Right renal pelvis (tissue), 4 donors: Measurements from ENCODE around the gene PNKD. TPM values are rescaled to one million over a fixed set of nuclear protein-coding genes. Genes with fewer than 3 reads are reported as not detected.
"Not testable (repeated sequence)": the region's sequence is repeated elsewhere in the genome, so short reads cannot be mapped to it uniquely, and the experiment has no call there.

Source experiments
- DNase-seq, 4 donors: peaks; one replicate each; pipeline ENCODE4 v3.0.0-alpha.2; 2013; ENCODE audit warnings: low read depth in 4 of 4, low spot score in 3 of 4, missing footprints in 1 of 4
- polyA plus RNA-seq, 4 donors: library from polyadenylated mRNA; unstranded; fragments of 120-200 nt; gene quantifications; one replicate each; pipeline ENCODE4 v1.2.1, GENCODE V29; 2013; ENCODE audit not compliant: insufficient read length in 4 of 4

Gene PNKD
- polyA plus RNA-seq, 4 donors, result 103 to 132 (median 111) TPM

- not testable (repeated sequence) for DNase-seq
These were observed 44.4 kb downstream of the PNKD start for GRCh38 chr2:218314764-218315163.

- DNase-seq, result no peak
These were observed 45.1 kb downstream of the PNKD start for GRCh38 chr2:218315397-218315796.

GRCh38 chr2:218317303-218317630 is 46.9 kb downstream of the PNKD start:
- DNase-seq, result no peak

- no peak for DNase-seq
These were observed 47.5 kb downstream of the PNKD start for GRCh38 chr2:218317835-218318234.

- DNase-seq, result no peak
These were observed 47.9 kb downstream of the PNKD start for GRCh38 chr2:218318241-218318640.

GRCh38 chr2:218319813-218320365 is 49.6 kb downstream of the PNKD start:
- DNase-seq, result no peak

GRCh38 chr2:218320704-218321336 is 50.5 kb downstream of the PNKD start:
- DNase-seq, result no peak

GRCh38 chr2:218322768-218323525 is 52.6 kb downstream of the PNKD start:
- peak; percentile 81 to 91 (median 88) for DNase-seq

GRCh38 chr2:218323526-218324472 is 53.5 kb downstream of the PNKD start:
- peak in 3 of 4 donors; percentile 58 to 78 (median 61) for DNase-seq

GRCh38 chr2:218325566-218326160 is 55.3 kb downstream of the PNKD start:
- DNase-seq, result no peak

- DNase-seq, result no peak
These were observed 56.0 kb downstream of the PNKD start for GRCh38 chr2:218326315-218326714.

- no peak for DNase-seq
These were observed 57.3 kb downstream of the PNKD start for GRCh38 chr2:218327451-218328210.

GRCh38 chr2:218328294-218328693 is 58.0 kb downstream of the PNKD start:
- no peak for DNase-seq

- no peak for DNase-seq
These were observed 58.9 kb downstream of the PNKD start for GRCh38 chr2:218329027-218329825.

- DNase-seq, result no peak
These were observed 59.7 kb downstream of the PNKD start for GRCh38 chr2:218329826-218330593.

- no peak for DNase-seq
These were observed 61.4 kb downstream of the PNKD start for GRCh38 chr2:218331745-218332144.

- no peak for DNase-seq
These were observed 62.0 kb downstream of the PNKD start for GRCh38 chr2:218332288-218332687.
